HG03039 (cell line): ENCODE results near the gene EPB41L3.
"Not testable (repeated sequence)": the region's sequence is repeated elsewhere in the genome, so short reads cannot be mapped to it uniquely, and the experiment has no call there.

Experiments used
- ATAC-seq: cut with Tn5 transposase; IDR thresholded peaks from one replicate; pipeline ENCODE4 v1.9.1; 2021; ENCODE audit warnings: mild to moderate bottlenecking, moderate library complexity; ENCODE audit not compliant: unreplicated experiment

Gene EPB41L3

DNA sequence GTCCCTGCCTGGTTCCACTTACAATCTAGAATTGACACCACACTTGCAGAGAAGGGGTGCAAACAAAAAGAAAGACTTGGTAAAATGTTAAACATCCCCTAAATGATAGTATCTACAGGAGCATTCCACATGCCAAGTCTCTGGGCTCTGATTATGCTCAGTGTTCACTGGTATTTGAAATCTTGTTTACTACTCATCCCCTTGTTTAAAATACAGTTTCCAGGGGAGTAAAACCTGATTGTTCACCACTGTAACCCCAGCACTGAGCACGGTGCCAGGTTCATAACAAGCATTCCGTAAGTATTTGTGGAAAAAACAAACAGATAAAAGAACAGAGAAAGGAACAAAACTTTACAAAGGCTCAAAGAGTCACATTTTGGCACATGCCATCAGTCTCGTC is 11.7 kb downstream of the EPB41L3 start:
- no peak for ATAC-seq

DNA sequence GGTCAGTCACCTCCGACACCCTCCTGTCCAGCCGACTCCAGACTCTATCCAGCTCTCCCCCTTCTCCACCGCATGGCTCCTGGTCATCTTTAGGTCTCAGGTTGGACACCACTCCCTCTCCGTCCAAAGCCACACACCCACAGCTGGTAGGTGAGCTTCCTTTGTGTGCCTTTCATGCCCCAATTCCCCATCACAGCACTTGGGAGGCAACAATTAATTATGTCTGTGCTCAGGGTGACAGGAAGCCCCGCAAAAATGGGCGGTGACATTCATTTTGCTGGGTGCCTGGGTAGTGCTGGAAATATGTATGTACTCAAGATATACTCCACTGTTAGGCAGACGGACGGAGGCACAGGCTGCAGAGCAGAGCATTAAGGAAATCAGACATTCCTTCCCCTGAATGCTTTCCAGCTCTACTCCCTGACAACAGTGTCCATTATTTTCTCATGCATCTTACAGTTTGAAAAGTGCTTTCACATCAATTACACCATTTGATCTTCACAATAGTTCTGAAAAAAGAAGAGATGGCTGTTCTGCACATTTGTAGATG is 13.1 kb downstream of the EPB41L3 start:
- ATAC-seq, result no peak

DNA sequence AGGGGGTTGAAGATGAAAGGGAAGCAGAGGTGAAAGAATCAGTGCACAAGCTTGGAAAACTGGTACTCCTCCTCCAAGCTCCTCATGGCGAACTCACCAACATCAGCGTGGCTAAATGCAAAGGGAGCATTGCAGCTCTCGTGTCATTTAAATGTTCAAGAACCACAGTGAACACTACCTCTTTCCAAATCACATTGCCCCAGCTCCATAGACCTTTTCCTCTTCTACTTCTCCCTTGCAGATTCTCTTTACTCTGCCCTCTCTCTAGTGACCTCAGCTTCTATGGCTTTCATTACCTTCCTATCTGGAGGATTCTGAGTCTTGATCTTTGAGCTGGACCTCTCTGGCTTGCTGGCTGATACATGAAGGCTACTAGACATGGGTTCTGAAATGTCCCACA is 14.3 kb downstream of the EPB41L3 start:
- ATAC-seq, result no peak

DNA sequence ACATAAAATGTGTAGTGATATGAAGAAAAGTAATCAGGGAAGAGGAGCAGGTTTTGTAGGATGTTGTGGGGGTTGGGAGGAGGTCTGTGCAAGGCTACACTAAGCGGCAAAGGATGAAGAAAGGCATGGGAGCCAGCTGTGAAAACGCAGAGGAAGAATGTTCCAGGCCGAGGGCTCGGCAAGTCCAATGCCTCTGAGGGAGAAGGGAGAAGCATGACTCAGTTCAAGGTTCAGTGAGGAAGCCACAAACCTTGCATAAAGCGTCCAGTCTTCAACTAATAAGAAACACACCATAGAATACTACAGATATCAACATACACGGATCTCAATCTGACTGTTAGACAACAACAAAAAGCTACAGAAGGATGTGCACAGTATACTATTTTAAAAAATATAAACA is 16.2 kb downstream of the EPB41L3 start:
- ATAC-seq, result no peak

DNA sequence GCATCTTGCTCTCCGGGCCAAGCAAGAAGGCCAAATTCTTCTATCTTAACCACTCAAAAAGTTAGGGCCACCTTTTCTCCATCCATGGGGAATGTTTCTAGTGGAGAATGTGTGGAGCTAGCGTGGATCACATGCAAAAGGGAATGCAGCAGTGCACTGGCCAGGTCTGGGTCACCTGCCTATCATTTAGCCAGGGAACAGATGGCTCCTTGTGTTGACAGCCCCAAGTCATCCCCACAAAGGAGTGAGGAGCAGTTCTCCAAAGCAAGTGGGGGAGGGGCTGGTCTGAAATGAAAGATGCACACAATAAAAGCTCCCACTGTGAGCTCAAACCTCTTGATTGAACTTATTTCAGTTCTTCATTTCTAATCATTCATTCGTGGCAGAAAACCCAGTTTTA is 19.1 kb downstream of the EPB41L3 start:
- ATAC-seq, result no peak

DNA sequence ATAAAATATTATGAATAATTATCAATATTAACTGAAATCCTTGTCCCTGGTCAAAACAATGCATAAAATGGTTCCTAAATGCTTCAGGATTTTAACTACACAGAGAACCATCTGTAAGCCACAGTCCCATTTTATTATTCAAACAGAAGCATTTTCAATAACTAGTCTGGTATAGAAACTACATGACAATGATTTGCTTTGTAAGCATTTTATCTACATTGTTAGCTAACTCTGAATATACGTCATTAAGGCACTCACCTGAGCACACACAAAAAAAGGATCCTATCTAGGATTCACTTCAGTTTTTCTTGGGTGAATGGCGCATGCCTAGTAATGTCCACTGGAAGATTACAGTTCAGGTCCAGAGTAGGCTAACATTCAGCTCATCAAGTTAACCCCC is 22.8 kb downstream of the EPB41L3 start:
- no peak for ATAC-seq

DNA sequence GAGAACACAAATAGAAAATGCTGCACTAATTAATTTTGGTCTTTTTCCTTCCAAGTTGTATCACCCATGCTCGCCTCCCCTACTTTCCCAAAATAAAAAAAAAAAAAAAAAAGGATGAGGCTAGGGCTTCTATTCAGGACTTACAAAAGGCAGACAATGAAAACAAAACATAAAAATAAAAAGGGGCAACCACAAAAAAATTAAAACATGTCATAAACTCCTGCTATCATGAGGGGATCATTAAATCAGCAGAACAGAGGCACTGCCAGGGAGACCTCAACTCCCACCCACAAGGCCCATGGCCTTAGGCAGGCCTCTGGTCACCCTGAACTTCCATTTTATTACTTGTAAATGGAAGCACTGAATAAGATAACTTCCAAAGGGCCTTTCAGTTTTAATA is 23.3 kb downstream of the EPB41L3 start:
- no peak for ATAC-seq

DNA sequence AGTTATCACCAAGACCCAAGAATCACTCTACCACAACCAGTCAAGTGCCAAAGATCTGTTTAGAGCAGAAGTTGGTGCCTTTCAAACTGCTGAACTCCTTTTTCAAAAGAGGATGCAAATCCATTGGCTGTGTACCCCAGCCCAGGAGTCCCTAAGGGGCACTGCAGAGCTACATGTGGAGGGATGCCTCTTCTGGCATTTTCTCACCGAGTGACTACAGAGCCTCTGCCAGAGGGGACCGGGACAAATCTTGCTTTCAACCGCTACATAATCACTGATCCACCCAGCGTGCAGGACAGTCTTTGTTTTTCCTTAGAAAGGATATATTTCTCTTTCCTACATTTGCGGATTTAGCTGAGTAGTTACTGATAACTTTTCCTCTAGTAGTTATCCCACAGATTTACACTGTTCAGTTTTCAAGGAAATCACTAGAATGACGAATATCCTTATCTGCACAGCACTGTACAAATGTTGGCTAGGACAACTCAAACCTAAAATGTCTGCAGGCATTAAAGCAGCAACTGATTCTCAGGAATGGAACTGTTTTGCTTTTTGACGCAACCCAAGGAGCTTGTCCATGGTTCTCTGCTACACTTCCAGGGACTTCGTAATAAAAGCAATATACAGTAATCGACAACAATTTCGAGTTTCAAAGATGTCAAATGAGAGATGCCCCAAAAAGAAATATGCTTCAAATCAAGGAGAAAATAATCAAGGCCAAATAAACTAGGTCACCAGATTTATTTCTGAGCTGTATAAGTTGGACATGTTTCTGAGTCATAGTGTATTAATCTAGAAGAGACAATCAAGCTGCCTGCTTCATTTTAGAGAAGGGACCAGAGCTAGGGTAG is 24.1 kb downstream of the EPB41L3 start:
- ATAC-seq, result no peak

DNA sequence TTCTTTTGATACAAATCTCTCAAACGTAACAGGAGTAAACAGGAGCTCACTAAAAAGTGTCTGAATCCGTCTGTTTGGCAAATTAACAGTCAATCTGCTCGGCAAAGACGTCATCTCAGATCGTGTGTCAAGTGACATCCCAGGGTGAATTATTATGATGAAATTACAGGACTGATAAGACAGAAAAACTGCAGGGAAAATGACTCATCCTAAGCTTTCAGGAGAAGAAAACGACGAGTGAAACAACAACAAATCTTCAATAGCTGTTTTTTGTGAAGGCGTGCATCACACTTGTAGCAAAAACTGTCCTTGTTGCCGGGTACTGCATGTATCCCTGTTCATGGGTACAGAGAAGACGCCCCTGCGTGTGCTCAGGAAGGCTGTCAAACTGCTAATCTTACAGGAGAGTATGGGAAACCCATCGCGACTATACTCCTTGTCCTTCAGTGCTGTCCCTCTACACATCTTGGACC is 24.9 kb downstream of the EPB41L3 start:
- ATAC-seq, result no peak

DNA sequence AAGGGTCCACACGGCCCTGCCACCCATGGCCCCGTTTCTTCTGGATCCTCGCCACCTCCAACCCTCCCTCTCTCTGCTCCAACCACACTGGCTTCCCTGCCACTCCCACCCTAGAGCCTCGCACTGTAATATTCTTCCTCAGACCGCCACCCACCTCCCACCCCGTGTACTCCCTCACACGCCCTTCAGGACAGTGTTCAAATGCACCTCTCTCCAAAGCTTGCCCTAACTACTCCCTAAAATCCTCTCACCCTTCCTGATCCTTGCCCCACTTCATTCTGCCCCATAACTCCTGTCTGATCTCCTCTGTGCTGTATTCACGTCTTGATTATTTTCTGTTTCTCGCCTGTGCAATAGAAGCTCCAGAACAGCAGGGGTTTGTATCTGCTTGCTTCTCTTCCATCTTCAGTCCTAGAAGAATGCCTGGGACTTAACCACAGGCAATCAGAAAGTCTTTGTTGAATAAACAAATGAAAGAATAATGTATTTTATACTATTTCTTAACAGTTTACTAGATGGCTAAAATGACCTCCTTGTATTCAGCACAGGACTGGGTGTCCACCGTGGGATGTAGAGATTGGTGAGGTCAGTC is 25.5 kb downstream of the EPB41L3 start:
- ATAC-seq, result no peak

DNA sequence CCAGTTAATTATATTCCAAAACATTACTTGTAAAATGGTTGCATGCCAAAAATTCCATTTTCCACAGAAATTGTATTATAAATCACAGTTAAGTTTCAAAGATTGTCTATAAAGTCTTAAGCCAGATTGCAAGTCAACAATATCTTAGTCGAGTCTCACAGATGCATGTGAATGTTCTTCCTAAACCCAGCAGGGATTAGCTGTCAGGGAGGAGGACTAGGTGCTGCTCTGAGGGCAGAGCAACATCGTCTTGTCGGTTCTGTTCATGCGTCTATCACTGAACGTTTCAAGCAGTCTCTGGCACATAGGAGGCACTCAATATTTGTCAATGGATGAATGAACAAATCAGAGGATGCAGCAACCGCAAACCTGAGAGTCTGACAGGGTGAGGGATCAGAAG is 27.0 kb downstream of the EPB41L3 start:
- ATAC-seq, result no peak

DNA sequence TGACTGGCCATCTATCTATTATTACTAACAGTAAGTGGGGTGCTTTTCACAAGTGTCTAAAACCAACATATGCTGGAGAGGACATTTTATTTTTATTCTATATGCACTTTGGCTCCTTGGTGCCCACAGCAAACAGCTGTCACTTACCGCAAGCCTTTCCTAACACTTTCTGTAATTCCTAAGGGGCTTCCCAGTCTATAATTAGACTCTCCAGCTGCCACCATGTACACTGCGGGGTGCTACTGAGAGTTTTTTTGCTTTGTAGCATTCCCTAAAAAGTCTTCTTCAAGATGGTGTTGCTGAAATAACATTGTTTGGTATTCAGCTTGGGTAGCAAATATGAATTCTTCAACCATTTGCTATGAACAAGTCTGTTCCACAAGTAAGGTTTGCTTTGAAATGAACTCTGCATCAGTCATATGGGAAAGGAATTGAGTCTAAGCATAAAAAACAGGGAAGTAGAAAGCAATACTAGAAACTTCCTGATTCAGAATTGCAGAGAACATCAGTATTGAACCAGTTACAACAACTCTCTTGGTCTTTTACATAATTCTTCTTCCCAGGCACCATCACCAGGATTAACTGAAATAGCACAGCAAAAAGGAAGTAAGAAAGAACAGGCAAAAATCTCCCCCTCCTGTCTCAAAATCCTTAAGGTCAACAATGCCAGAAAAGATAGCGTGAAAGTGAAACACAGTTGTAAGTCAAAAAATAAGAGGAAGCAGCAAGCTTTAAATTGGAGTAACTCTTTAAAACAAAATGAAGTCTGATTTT is 28.6 kb downstream of the EPB41L3 start:
- no peak for ATAC-seq

DNA sequence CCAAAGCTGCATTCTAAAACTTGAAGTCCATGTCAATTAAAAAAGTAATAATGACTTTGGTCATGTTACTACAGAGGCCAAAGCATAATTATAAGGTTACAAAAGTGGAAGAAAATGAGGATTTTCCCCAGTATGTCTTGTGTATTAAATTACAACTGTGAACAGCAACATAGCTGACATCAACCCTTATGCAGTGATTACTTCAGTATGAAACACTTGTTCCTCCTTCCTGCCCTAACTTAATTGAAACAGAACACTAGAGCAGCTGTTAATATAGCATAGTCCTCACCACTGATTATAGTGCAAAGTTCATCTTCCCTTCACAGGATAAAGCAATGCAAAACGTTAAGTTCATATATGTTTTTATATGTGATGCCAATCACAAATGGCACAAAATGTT is 29.9 kb downstream of the EPB41L3 start:
- ATAC-seq, result no peak

DNA sequence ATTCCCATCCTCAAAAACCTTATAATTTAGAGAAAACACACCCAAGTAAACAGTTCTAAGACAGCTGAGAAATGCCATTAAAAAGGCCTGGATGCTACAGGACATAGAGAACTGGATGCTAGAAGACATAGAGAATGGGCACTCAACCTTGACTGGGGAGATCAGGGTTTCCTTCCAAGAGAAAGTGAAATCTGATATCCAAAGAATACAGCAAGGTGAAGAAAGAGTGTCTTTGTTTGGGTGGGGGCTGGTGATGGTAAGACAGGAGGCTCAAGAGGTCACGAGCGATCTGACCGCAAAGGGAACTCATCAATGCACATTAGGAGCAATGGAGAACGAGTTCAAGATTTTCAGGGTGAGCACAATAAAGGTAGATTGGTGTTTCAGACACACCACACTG is 31.6 kb downstream of the EPB41L3 start:
- ATAC-seq, result no peak

DNA sequence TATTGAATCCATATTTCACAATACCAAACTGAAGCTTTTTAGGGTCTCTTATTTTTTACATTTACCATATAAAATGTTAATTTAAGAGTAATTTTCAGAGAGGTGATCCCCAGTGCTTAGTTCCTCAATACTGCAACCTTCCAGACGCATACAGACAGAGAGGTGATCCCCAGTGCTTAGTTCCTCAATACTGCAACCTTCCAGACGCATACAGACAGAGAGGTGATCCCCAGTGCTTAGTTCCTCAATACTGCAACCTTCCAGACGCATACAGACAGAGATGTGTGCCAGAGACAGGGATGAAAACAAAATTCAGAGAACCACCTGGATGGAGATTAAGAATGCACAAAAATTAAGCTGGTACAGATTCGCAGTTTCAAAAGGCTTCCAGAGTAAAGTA is 32.3 kb downstream of the EPB41L3 start:
- ATAC-seq, result not testable (repeated sequence)

DNA sequence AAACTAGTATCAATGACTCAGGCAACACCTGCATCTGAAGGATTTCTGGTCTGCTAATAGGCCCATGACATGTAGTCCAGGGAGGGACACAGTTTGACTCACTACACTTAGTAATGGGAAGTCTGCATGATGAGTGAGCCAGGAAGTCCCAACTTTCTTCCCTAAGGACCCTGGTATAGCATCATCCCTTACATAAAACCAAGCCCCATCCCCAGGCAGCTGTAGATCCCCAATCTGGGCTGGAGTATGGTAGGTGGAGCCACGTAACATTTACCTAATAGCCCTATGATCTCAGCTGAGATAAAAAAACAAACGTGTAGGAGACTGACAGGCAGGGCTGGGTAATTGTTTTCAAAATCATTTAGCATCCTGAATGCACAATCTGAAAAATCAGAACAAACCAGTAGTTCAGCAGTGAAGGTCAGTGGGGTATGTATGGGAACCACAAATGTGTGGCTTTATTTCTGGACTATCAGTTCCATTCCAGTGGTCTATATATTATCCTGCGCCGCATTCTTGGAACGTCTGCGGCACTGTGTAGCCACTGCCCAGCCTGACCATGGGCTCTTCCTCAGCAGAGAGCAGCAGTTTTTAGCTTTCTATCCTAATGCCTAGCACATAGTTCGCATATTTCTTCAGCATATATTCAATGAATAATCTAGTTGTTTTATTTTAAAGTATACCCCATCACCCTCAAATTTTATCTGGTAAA is 33.5 kb downstream of the EPB41L3 start:
- no peak for ATAC-seq

DNA sequence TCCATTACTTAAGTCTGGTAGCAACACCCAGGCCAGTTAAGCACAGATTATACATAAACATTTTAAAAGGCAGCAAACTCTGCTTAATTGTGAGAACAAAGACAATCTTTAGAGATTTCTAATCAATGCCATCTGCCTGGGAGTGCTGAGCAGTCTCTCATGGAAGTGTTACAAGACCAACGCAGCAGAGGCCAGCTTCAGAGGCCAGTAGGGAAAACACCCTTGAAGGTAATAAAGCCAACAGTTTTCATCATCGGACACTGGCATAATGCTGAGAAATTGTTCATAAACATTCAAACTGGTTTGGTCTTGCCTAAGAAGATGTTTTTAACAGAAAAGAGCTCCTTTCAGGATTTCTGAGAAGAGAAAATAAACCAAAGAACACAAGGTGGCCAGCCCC is 35.0 kb downstream of the EPB41L3 start:
- ATAC-seq, result no peak

DNA sequence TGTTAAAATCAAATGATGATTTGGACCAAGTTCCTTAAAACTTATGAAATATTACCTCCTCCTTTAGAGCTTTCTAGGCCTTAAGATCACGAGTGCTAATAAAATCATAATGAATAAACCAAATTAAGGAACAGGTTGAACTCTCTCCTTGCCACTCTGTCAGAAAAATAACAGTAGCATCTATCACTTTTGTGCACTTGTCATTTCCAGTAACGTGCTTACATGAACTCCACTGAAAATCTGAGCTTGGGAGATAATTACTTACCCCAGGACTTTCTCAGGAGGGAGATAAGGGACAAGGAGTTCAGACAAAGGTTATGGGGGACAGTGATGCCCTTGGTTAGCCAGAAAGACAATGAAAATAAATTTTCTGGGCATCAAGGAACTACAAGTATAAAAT is 36.0 kb downstream of the EPB41L3 start:
- ATAC-seq, result no peak

DNA sequence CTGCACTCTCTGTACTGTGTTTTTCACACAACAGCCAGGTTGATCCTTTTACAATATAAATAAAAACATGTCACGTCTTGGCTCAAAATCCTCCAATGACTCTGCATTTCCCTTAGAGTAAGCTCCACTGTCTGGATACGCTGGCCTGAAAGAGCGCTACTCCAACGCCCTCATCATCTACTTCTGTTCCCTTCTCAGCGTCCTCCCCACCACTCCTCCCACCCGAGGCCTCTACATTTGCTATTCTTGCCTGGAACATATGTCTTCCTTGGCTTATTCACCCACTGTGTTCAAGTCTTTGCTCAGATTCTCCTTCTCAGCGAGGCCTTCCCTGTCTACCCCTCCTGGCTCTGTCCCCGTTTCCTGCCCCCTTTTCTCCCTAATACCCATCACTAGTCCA is 37.6 kb downstream of the EPB41L3 start:
- no peak for ATAC-seq

DNA sequence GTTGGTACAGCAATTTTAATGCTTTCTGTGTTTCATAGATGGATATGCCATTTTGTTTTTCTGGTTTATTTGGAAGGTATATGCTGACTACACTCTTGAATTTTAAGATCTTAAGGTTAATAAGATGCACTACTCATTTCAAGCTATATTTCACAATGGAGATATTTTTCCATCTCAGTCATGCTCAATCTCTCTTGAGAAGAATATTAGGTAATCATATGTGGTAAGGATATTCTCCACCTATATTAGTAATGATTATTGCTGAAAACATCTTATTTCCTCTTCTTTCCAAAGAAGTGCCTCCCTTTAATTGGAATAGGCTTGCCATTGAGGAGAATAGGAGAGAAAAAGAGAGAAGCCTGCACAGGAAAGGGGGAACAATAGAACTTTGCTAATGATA is 40.1 kb downstream of the EPB41L3 start:
- no peak for ATAC-seq
